Keratinocyte (primary cell): ENCODE data around the gene CNR1. TPM values are rescaled to one million over a fixed set of nuclear protein-coding genes. Genes with fewer than 3 reads are reported as not detected.
"Not testable (repeated sequence)": the region's sequence is repeated elsewhere in the genome, so short reads cannot be mapped to it uniquely, and the experiment has no call there.

ENCODE experiments used
- DNase-seq: peaks from one replicate; pipeline ENCODE4 v3.0.0-alpha.2; 2011; ENCODE audit warnings: low read depth, missing footprints, low spot score
- FAIRE-seq: peaks from 2 replicates; lab custom pipeline; 2011; peaks lifted over from hg19 to GRCh38; lab: Jason Lieb, UNC
- H2AFZ ChIP-seq: 2 replicates; pipeline ENCODE4 v1.6.0; 2012; ENCODE audit warnings: low read length, control low read depth, inconsistent platforms; ENCODE audit not compliant: control insufficient read depth
- H3K27ac ChIP-seq: 2 replicates; pipeline ENCODE4 v1.5.1; 2011; ENCODE audit warnings: low read length; ENCODE audit not compliant: control insufficient read depth, insufficient read depth
- H3K27me3 ChIP-seq: 3 replicates; pipeline ENCODE4 v1.6.0; 2011; ENCODE audit warnings: low read length; ENCODE audit not compliant: control insufficient read depth, insufficient read depth; ENCODE audit errors: extremely low read depth
- H3K36me3 ChIP-seq, 2 experiments: 2 replicates in 1 of 2; 3 replicates in 1 of 2; pipeline ENCODE4 v1.5.1; 2011; ENCODE audit warnings: low read length in 2 of 2, mild to moderate bottlenecking in 1 of 2; ENCODE audit not compliant: control insufficient read depth in 2 of 2, insufficient read depth in 2 of 2; ENCODE audit errors: extremely low read depth in 1 of 2
- H3K4me1 ChIP-seq: 3 replicates; pipeline ENCODE4 v1.5.1; 2011; ENCODE audit warnings: low read length; ENCODE audit not compliant: control insufficient read depth, insufficient read depth; ENCODE audit errors: extremely low read depth
- H3K4me2 ChIP-seq: 3 replicates; pipeline ENCODE4 v1.6.0; 2011; ENCODE audit warnings: low read depth, low read length; ENCODE audit not compliant: control insufficient read depth, insufficient read depth; ENCODE audit errors: extremely low read depth
- H3K4me3 ChIP-seq, 3 experiments: fragments of 200-600 bp in 1 of 3; sonication (generic) in 1 of 3; 2 replicates in 2 of 3; 3 replicates in 1 of 3; pipeline ENCODE4 v1.5.1; 2011 to 2016; ENCODE audit warnings: low read length in 3 of 3, mild to moderate bottlenecking in 3 of 3, control low read depth in 2 of 3, inconsistent platforms in 1 of 3, low read depth in 1 of 3, mixed read lengths in 1 of 3, mixed run types in 1 of 3, moderate library complexity in 1 of 3; ENCODE audit not compliant: control insufficient read depth in 2 of 3, insufficient read depth in 2 of 3; ENCODE audit errors: extremely low read depth in 1 of 3
- H3K79me2 ChIP-seq: 2 replicates; pipeline ENCODE4 v1.6.0; 2012; ENCODE audit warnings: low read length; ENCODE audit not compliant: control insufficient read depth, insufficient read depth
- H3K9ac ChIP-seq: 3 replicates; pipeline ENCODE4 v1.6.0; 2011; ENCODE audit warnings: low read length; ENCODE audit not compliant: control insufficient read depth, insufficient read depth; ENCODE audit errors: extremely low read depth
- H3K9me1 ChIP-seq: 3 replicates; pipeline ENCODE4 v1.6.0; 2011; ENCODE audit warnings: low read length; ENCODE audit not compliant: control insufficient read depth, insufficient read depth; ENCODE audit errors: extremely low read depth
- H3K9me3 ChIP-seq: 2 replicates; pipeline ENCODE4 v1.5.1; 2012; ENCODE audit warnings: low read depth, low read length; ENCODE audit not compliant: control insufficient read depth
- H4K20me1 ChIP-seq: 3 replicates; pipeline ENCODE4 v1.6.0; 2011; ENCODE audit warnings: low read length; ENCODE audit not compliant: control insufficient read depth, insufficient read depth; ENCODE audit errors: extremely low read depth
- CTCF ChIP-seq, 3 experiments: IDR thresholded peaks in 1 of 3; conservative IDR thresholded peaks in 1 of 3; optimal IDR thresholded peaks in 1 of 3; 2 replicates in 2 of 3; 3 replicates in 1 of 3; pipeline versions ENCODE3 to v1.5.1; 2011; ENCODE audit warnings: low read length in 3 of 3, mild to moderate bottlenecking in 3 of 3, moderate library complexity in 2 of 3, control low read depth in 1 of 3, inconsistent platforms in 1 of 3; ENCODE audit not compliant: insufficient read depth in 2 of 3; ENCODE audit errors: extremely low read depth in 1 of 3
- EZH2 ChIP-seq: IDR thresholded peaks from one replicate; pipeline ENCODE4 v1.6.1; 2012; ENCODE audit warnings: inconsistent platforms, mild to moderate bottlenecking, low read length, moderate library complexity
- dilution Hi-C: fragments of 300-500 bp; cut with MboI; formaldehyde crosslinking; loops from one replicate; pipeline ENCODE4 v1.7.0; 2020; ENCODE audit warnings: low sequenced_read_pairs; ENCODE audit not compliant: extremely low pct_ligation_motif_present
- polyA plus RNA-seq, 5 experiments: library from polyadenylated mRNA; depleted of rRNA in 3 of 5; stranded (reverse) in 3 of 5; stranded (forward) in 1 of 5; unstranded in 1 of 5; fragments of >200 nt; gene quantifications; 1 replicate in 1 of 5; 2 replicates in 3 of 5; 3 replicates in 1 of 5; pipeline versions ENCODE4 v1.2.1 to v1.2.3, GENCODE V29; 2011 to 2012; ENCODE audit warnings: missing spikeins in 2 of 5, low read depth in 1 of 5, low replicate concordance in 1 of 5

The CNR1 gene
- polyA plus RNA-seq, 1 donor (not counting 4 experiments of a cell fraction or from before 2014, with no cell fraction given): not detected

GRCh38 chr6:88209301-88209700 lies 43.2 kb upstream of the CNR1 start:
- Histone ChIP-seq H3K79me2 (no peaks in the 10 kb centered on the region), H3K4me2 (no peak overlapping the region), H3K4me3 (no peak overlapping the region), H2AFZ (no peak overlapping the region), H3K9ac (no peak overlapping the region), H4K20me1 (no peaks in the 10 kb centered on the region), H3K27ac (no peak overlapping the region), H3K9me1 (no peaks in the 10 kb centered on the region), H3K27me3 (no peaks in the 10 kb centered on the region), H3K4me1 (no peaks in the 10 kb centered on the region), H3K36me3 (no peaks in the 10 kb centered on the region), H3K9me3 (no peaks in the 10 kb centered on the region)
- TF ChIP-seq EZH2: no peak
- TF ChIP-seq CTCF (optimal IDR thresholded peaks at IDR 0.05 in 1 of 3, IDR thresholded peaks at IDR 0.05 in 1 of 3, conservative IDR thresholded peaks at IDR 0.05 in 1 of 3; ENCODE audit: extremely low read depth in 1 of 3, insufficient read depth in 2 of 3, low read length in 3 of 3): no peak
- FAIRE-seq: no peak
- dilution Hi-C loops: loop anchor here (5.0 kb wide), 1 partner anchor 37 kb away; no protein-coding TSS in a partner anchor
- no peak for DNase-seq

GRCh38 chr6:88208726-88209125 lies 42.6 kb upstream of the CNR1 start:
- Histone ChIP-seq H3K79me2 (no peaks in the 10 kb centered on the region), H3K36me3 (no peaks in the 10 kb centered on the region), H3K27me3 (no peaks in the 10 kb centered on the region), H3K27ac (no peak overlapping the region), H3K9me1 (no peaks in the 10 kb centered on the region), H2AFZ (no peak overlapping the region), H3K4me2 (no peak overlapping the region), H3K9ac (no peak overlapping the region), H4K20me1 (no peaks in the 10 kb centered on the region), H3K9me3 (no peaks in the 10 kb centered on the region), H3K4me3 (no peak overlapping the region), H3K4me1 (no peaks in the 10 kb centered on the region)
- dilution Hi-C loops: loop anchor here (5.0 kb wide), 1 partner anchor 36 kb away; no protein-coding TSS in a partner anchor
- FAIRE-seq (no peak), DNase-seq (no peak)
- TF ChIP-seq EZH2 (no peak), CTCF (optimal IDR thresholded peaks at IDR 0.05 in 1 of 3, IDR thresholded peaks at IDR 0.05 in 1 of 3, conservative IDR thresholded peaks at IDR 0.05 in 1 of 3; ENCODE audit: extremely low read depth in 1 of 3, insufficient read depth in 2 of 3, low read length in 3 of 3) (no peak)

- H3K9me1 ChIP-seq, dilution Hi-C loops, H3K27ac ChIP-seq, H3K4me3 ChIP-seq, H3K9me3 ChIP-seq, FAIRE-seq, H3K27me3 ChIP-seq, H4K20me1 ChIP-seq, H3K36me3 ChIP-seq, DNase-seq, H2AFZ ChIP-seq, H3K4me1 ChIP-seq, H3K9ac ChIP-seq, H3K4me2 ChIP-seq, H3K79me2 ChIP-seq: not testable (repeated sequence)
These were observed 35.6 kb upstream of the CNR1 start for GRCh38 chr6:88201734-88202133.
